K562 (cell line): Measurements from ENCODE around the gene SP140L. TPM values are rescaled to one million over a fixed set of nuclear protein-coding genes. Genes with fewer than 3 reads are reported as not detected.

ENCODE experiments used
- CHD2 ChIP-seq: IDR thresholded peaks from 2 replicates; pipeline ENCODE4 v1.6.1; 2011; ENCODE audit warnings: low read depth, low read length
- KAT2B ChIP-seq: IDR thresholded peaks from one replicate; pipeline ENCODE4 v1.6.1; 2012; ENCODE audit warnings: low read depth, mild to moderate bottlenecking, control low read depth, inconsistent platforms, low read length, moderate library complexity
- MAFK ChIP-seq: IDR thresholded peaks from 2 replicates; pipeline ENCODE4 v1.6.1; 2011; ENCODE audit warnings: low read length, improper control_type of control experiment
- MAZ ChIP-seq, 2 experiments: fragments of 450-650 bp in 1 of 2; sonication (generic) in 1 of 2; formaldehyde crosslinking; IDR thresholded peaks in 1 of 2; conservative IDR thresholded peaks in 1 of 2; 2 replicates each; pipeline versions ENCODE4 v1.4.0 to v1.5.0; 2020; ENCODE audit warnings: mild to moderate bottlenecking in 1 of 2, missing genetic modification reagents in 1 of 2
- NONO ChIP-seq, 2 experiments: fragments of 200-400 bp in 1 of 2; fragments of 450-650 bp in 1 of 2; formaldehyde crosslinking in 1 of 2; IDR thresholded peaks; 2 replicates each; pipeline ENCODE4 v1.6.1; 2017; ENCODE audit warnings: low read depth in 2 of 2, mild to moderate bottlenecking in 2 of 2, moderate library complexity in 2 of 2, low read length in 1 of 2
- PHF8 ChIP-seq: fragments of 200-600 bp; sonication (generic); IDR thresholded peaks from 2 replicates; pipeline ENCODE4 v1.6.1; 2012; ENCODE audit warnings: mixed run types, mild to moderate bottlenecking, inconsistent platforms, low read length, moderate library complexity, borderline replicate concordance
- PHTF2 ChIP-seq: fragments of 250-450 bp; sonication (Bioruptor Pico); IDR thresholded peaks from 2 replicates; pipeline ENCODE4 v1.5.0; 2021; ENCODE audit warnings: mild to moderate bottlenecking
- PRMT5 ChIP-seq: sonication (generic); formaldehyde crosslinking; IDR thresholded peaks from 2 replicates; pipeline ENCODE4 v1.5.0; 2020; ENCODE audit warnings: missing genetic modification reagents
- SMARCE1 ChIP-seq: fragments of 450-650 bp; IDR thresholded peaks from 2 replicates; pipeline ENCODE4 v1.7.1; 2016; ENCODE audit warnings: mild to moderate bottlenecking
- TAF9B ChIP-seq: fragments of 450-650 bp; IDR thresholded peaks from 2 replicates; pipeline ENCODE4 v1.6.1; 2018; ENCODE audit warnings: mild to moderate bottlenecking; ENCODE audit not compliant: partially characterized antibody
- ZBTB40 ChIP-seq, 2 experiments: fragments of 450-650 bp in 1 of 2; sonication (generic) in 1 of 2; formaldehyde crosslinking in 1 of 2; IDR thresholded peaks; 2 replicates each; pipeline versions ENCODE4 v1.7.1 to v1.9.0; 2016 to 2022; ENCODE audit warnings: inconsistent platforms in 1 of 2, mild to moderate bottlenecking in 1 of 2, missing genetic modification reagents in 1 of 2
- ZNF24 ChIP-seq: fragments of 450-650 bp; IDR thresholded peaks from 2 replicates; pipeline ENCODE4 v1.6.1; 2016
- ZNF609 ChIP-seq: sonication (generic); formaldehyde crosslinking; IDR thresholded peaks from 2 replicates; pipeline ENCODE4 v1.8.1; 2023; ENCODE audit warnings: missing genetic modification reagents, mild to moderate bottlenecking, borderline replicate concordance
- ZNF75A ChIP-seq: fragments of 450-650 bp; formaldehyde crosslinking; IDR thresholded peaks from 2 replicates; pipeline ENCODE4 v1.4.0; 2020; ENCODE audit warnings: mild to moderate bottlenecking
- polyA plus RNA-seq, 8 experiments: library from polyadenylated mRNA; depleted of rRNA in 4 of 8; stranded (reverse) in 5 of 8; unstranded in 3 of 8; fragments of >200 nt; fragmentation: Nextera tagmentation in 2 of 8; fragmentation: Illumina TruSeq in 1 of 8; extraction: Ambion mirVana in 2 of 8; extraction: Trizol in 1 of 8; gene quantifications; 2 replicates each; pipeline versions ENCODE4 v1.2.1 to v1.2.3, GENCODE V29; 2011 to 2014; ENCODE audit warnings: inconsistent platforms in 1 of 8, missing spikeins in 1 of 8
- total RNA-seq, 7 experiments: library from RNA; depleted of rRNA in 6 of 7; stranded (reverse); fragments of >200 nt in 6 of 7; fragmentation: Illumina TruSeq in 2 of 7; extraction: Trizol in 2 of 7; gene quantifications; 2 replicates each; pipeline versions ENCODE4 v1.2.1 to v1.2.3, GENCODE V29; 2011 to 2021; ENCODE audit warnings: low replicate concordance in 1 of 7

The SP140L gene
- total and polyA plus RNA-seq, 9 of the 15 experiments (the other 6 are each of a cell fraction or from before 2014, with no cell fraction given): 4.0 to 15.5 (median 11.3) TPM

GRCh38 chr2:230411570-230412370 is 84.8 kb downstream of the SP140L start (continued):
- TF ChIP-seq ZBTB40 (IDR thresholded peaks at IDR 0.05) (0 out of 2 replicates have a peak, but pooled peaks have one; percentile 13), ZBTB40 (CRISPR knock-in tag; IDR thresholded peaks at IDR 0.05) (no peak), MAFK (no peak), PRMT5 (CRISPR knock-in tag) (no peak), TAF9B (no peak), SMARCE1 (no peak), NONO (IDR thresholded peaks at IDR 0.05; ENCODE audit: low read depth in 2 of 2, low read length in 1 of 2) (no peak), ZNF75A (CRISPR knock-in tag) (no peak), KAT2B (no peak), ZNF609 (CRISPR knock-in tag) (no peak), PHTF2 (CRISPR knock-in tag) (no peak), MAZ (CRISPR knock-in tag; conservative IDR thresholded peaks at IDR 0.05 in 1 of 2, IDR thresholded peaks at IDR 0.05 in 1 of 2) (peak; percentile 63 to 65), ZNF24 (no peak), CHD2 (no peak), PHF8 (peak; percentile 66; the same call in 1 of the 2 replicates)
